Articular chondrocyte of knee joint (primary cell): ENCODE results near the gene MELK. TPM values are rescaled to one million over a fixed set of nuclear protein-coding genes. Genes with fewer than 3 reads are reported as not detected.

Experiments
- total RNA-seq: library from RNA; depleted of rRNA; stranded (reverse); fragments of >200 nt; gene quantifications from 2 replicates; pipeline ENCODE4 v1.2.3, GENCODE V29; 2012

The MELK gene
- total RNA-seq, result 18.2 and 21.8 TPM in 2 replicates

DNA sequence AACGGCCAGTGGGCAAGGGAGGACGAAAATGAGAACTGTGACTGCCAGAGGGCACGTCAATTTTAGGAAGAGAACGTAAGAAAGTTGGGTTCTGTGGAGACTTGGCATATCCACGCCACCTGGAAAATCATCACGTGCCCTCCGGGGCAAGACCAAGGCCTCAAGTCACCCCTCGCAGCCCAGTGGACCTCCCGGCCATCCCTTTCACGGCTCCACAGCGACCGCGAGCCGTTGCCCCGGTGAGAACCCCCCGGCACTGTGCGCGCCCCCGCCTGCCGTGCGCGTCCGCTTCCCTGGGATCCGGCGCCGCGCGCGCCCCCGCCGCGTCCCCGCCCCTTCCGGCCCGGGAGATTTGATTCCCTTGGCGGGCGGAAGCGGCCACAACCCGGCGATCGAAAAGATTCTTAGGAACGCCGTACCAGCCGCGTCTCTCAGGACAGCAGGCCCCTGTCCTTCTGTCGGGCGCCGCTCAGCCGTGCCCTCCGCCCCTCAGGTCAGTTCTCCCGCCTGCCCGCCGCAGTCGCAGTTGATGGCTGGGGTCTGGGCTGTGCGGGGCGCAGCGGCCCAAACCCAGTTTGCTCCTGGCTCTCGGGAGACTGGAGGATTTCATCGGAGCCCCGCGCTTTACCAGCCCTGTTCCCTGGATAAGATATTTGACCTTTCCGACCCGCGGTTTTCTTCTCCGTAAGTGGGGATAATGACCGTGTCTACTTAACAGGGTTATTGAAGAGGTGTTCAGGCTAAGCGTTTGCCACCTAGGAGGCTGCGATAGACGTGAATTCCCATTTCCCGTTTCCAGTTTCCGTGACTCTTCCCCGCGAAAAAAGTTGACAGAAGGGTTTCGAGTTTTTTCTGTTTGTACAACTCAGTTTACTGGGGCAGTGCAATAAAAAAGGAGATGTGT is at the start of gene MELK:
TSS of gene MELK (plus strand) at position 381 of the 904 bp plus-strand sequence. CDS start 8,787 bp downstream, outside the sequence.

Other genes starting within 250 kb of the MELK start
- 15.2 and 18.6 TPM in 2 replicates for gene RNF38, start 172.6 kb upstream of the MELK start, total RNA-seq